Prostate gland (tissue), 2 donors: ENCODE measurements around the gene SEPTIN5. TPM values are rescaled to one million over a fixed set of nuclear protein-coding genes. Genes with fewer than 3 reads are reported as not detected.
"Not testable (repeated sequence)": the region's sequence is repeated elsewhere in the genome, so short reads cannot be mapped to it uniquely, and the experiment has no call there.

ENCODE experiments used
- DNase-seq: peaks from one replicate; pipeline ENCODE4 v3.0.0-alpha.2; 2019; ENCODE audit warnings: low spot score
- H3K27ac ChIP-seq, 2 donors: fragments of 200-600 bp; sonication (generic); 2 replicates each; pipeline ENCODE4 v1.5.1; 2017 to 2019
- H3K27me3 ChIP-seq: fragments of 200-600 bp; sonication (generic); replicated peaks from 2 replicates; pipeline ENCODE4 v1.5.1; 2019; ENCODE audit not compliant: insufficient read depth
- H3K36me3 ChIP-seq, 2 donors: fragments of 200-600 bp; sonication (generic); 1 replicate in 1 of 2; 2 replicates in 1 of 2; pipeline versions ENCODE4 v1.5.1 to v1.8.1; 2017 to 2019
- H3K4me1 ChIP-seq: fragments of 200-600 bp; sonication (generic); replicated peaks from 2 replicates; pipeline ENCODE4 v1.5.1; 2019
- H3K4me3 ChIP-seq, 2 donors: fragments of 200-600 bp; sonication (generic); 2 replicates each; pipeline ENCODE4 v1.5.1; 2017 to 2019
- H3K9me3 ChIP-seq: fragments of 200-600 bp; sonication (generic); 2 replicates; pipeline ENCODE4 v1.5.1; 2017
- CTCF ChIP-seq, 4 experiments: fragments of 200-600 bp in 2 of 4; fragments of 450-650 bp in 2 of 4; sonication (generic) in 2 of 4; IDR thresholded peaks; 1 replicate in 3 of 4; 2 replicates in 1 of 4; pipeline ENCODE4 v1.5.1; 2016 to 2019; ENCODE audit warnings: antibody characterized with exemption in 4 of 4, mild to moderate bottlenecking in 2 of 4, moderate library complexity in 2 of 4
- POLR2A ChIP-seq: fragments of 450-650 bp; IDR thresholded peaks from one replicate; pipeline ENCODE4 v1.6.1; 2016; ENCODE audit warnings: antibody characterized with exemption, mild to moderate bottlenecking
- POLR2AphosphoS5 ChIP-seq: sonication (generic); formaldehyde crosslinking; IDR thresholded peaks from one replicate; pipeline ENCODE4 v1.6.1; 2017; ENCODE audit warnings: antibody characterized with exemption
- WGBS: methylation state at CpG from one replicate; pipeline ENCODE4 v1.1.5; 2018; 5-methylcytosine and 5-hydroxymethylcytosine counted together
- intact Hi-C: fragments of 100-400 bp; cut with DNase I; formaldehyde crosslinking; loops from one replicate; pipeline ENCODE4 v1.14.2; 2022
- total RNA-seq, 2 donors: library from RNA; depleted of rRNA; stranded (reverse); fragments of >200 nt; gene quantifications; one replicate each; pipeline ENCODE4 v1.1.0, GENCODE V29; 2016

The SEPTIN5 gene
- total RNA-seq, 2 donors from 2014 or later, result 17.1 to 96.2 TPM

- intact Hi-C loops, result no loop called here
- H3K36me3 ChIP-seq, result no peaks in the 10 kb centered on the region
- 92% methylated on average over 13 of the region's 13 CpGs for WGBS
- H3K4me3 ChIP-seq, result no peak overlapping the region
- DNase-seq, result no peak
- no peaks in the 10 kb centered on the region for H3K27me3 ChIP-seq
- no peak for TF ChIP-seq CTCF (IDR thresholded peaks at IDR 0.05)
- TF ChIP-seq POLR2A, result no peak
- no peak for TF ChIP-seq POLR2AphosphoS5
- H3K27ac ChIP-seq, result no peak overlapping the region
- no peaks in the 10 kb centered on the region for H3K4me1 ChIP-seq
- H3K9me3 ChIP-seq, result no peaks in the 10 kb centered on the region
These were observed 19.6 kb upstream of the SEPTIN5 start for GRCh38 chr22:19694696-19695095.

GRCh38 chr22:19696504-19697276 is 17.6 kb upstream of the SEPTIN5 start:
- Histone ChIP-seq H3K4me1 (no peaks in the 10 kb centered on the region), H3K36me3 (no peaks in the 10 kb centered on the region), H3K9me3 (no peaks in the 10 kb centered on the region), H3K27me3 (no peaks in the 10 kb centered on the region), H3K27ac (no peak overlapping the region), H3K4me3 (no peak overlapping the region)
- 92% methylated on average over 2 of the region's 2 CpGs for WGBS
- no peak for TF ChIP-seq POLR2AphosphoS5
- no peak for TF ChIP-seq POLR2A
- no peak for TF ChIP-seq CTCF (IDR thresholded peaks at IDR 0.05)
- no peak for DNase-seq
- intact Hi-C loops, result no loop called here

GRCh38 chr22:19697871-19698270 is 16.4 kb upstream of the SEPTIN5 start:
- H3K4me1 ChIP-seq, H3K27ac ChIP-seq, H3K9me3 ChIP-seq, H3K36me3 ChIP-seq, DNase-seq, H3K4me3 ChIP-seq, intact Hi-C loops, H3K27me3 ChIP-seq: not testable (repeated sequence)
- 86% methylated on average over 1 of the region's 1 CpG for WGBS

- WGBS, result 86% methylated on average over 6 of the region's 6 CpGs
- intact Hi-C loops, result no loop called here
- DNase-seq, result no peak
These were observed 13.4 kb upstream of the SEPTIN5 start for GRCh38 chr22:19700790-19701419.

More at GRCh38 chr22:19700790-19701419, 13.4 kb upstream of the SEPTIN5 start:
- no peak for TF ChIP-seq POLR2AphosphoS5
- no peak for TF ChIP-seq CTCF (IDR thresholded peaks at IDR 0.05)
- no peak for TF ChIP-seq POLR2A
- Histone ChIP-seq H3K4me1 (no peaks in the 10 kb centered on the region), H3K27me3 (peaks cover 3% of the 10 kb centered on the region), H3K27ac (no peak overlapping the region), H3K9me3 (no peaks in the 10 kb centered on the region), H3K36me3 (no peaks in the 10 kb centered on the region), H3K4me3 (no peak overlapping the region)
